HG03066 (cell line): ENCODE data around the gene MACROH2A1.

Experiments
- ATAC-seq: cut with Tn5 transposase; IDR thresholded peaks from one replicate; pipeline ENCODE4 v1.9.1; 2021; ENCODE audit warnings: low read depth; ENCODE audit not compliant: unreplicated experiment

Gene MACROH2A1

GRCh38 chr5:135398855-135399793, at the start of gene MACROH2A1:
MACROH2A1 (minus strand) TSS chr5:135399231; CDS start chr5:135389093, 10,138 bp downstream.
- ATAC-seq = peak; percentile 87

GRCh38 chr5:135448071-135448739, 49.2 kb upstream of the MACROH2A1 start:
- no peak for ATAC-seq

GRCh38 chr5:135447298-135447929, 48.4 kb upstream of the MACROH2A1 start, which contains the start of gene DCANP1:
DCANP1 (minus strand) TSS chr5:135447348; CDS start chr5:135447108, 240 bp downstream.
- ATAC-seq = no peak

- no peak for ATAC-seq
These were observed 47.6 kb upstream of the MACROH2A1 start for GRCh38 chr5:135446615-135447014.

GRCh38 chr5:135446206-135446605, 47.2 kb upstream of the MACROH2A1 start:
- ATAC-seq = no peak

GRCh38 chr5:135445306-135445985, 46.4 kb upstream of the MACROH2A1 start:
- ATAC-seq = no peak

GRCh38 chr5:135444881-135445280, 45.9 kb upstream of the MACROH2A1 start:
- ATAC-seq = no peak

GRCh38 chr5:135444360-135444759, 45.3 kb upstream of the MACROH2A1 start:
- ATAC-seq = no peak

- no peak for ATAC-seq
These were observed 44.3 kb upstream of the MACROH2A1 start for GRCh38 chr5:135443161-135443960.

GRCh38 chr5:135442431-135443160, 43.6 kb upstream of the MACROH2A1 start:
- no peak for ATAC-seq

GRCh38 chr5:135441919-135442318, 42.9 kb upstream of the MACROH2A1 start:
- no peak for ATAC-seq

GRCh38 chr5:135441350-135441831, 42.4 kb upstream of the MACROH2A1 start:
- no peak for ATAC-seq

- ATAC-seq = no peak
These were observed 41.9 kb upstream of the MACROH2A1 start for GRCh38 chr5:135440916-135441315.

- ATAC-seq = no peak
These were observed 40.5 kb upstream of the MACROH2A1 start for GRCh38 chr5:135439231-135440205.

- ATAC-seq = no peak
These were observed 39.7 kb upstream of the MACROH2A1 start for GRCh38 chr5:135438636-135439221.

GRCh38 chr5:135437796-135438560, 38.9 kb upstream of the MACROH2A1 start:
- no peak for ATAC-seq

GRCh38 chr5:135437422-135437795, 38.4 kb upstream of the MACROH2A1 start:
- ATAC-seq = no peak
